GM18858 (cell line): Measurements from ENCODE around the gene TRMT10A.
"Not testable (repeated sequence)": the region's sequence is repeated elsewhere in the genome, so short reads cannot be mapped to it uniquely, and the experiment has no call there.

Experiments
- ATAC-seq: cut with Tn5 transposase; IDR thresholded peaks from one replicate; pipeline ENCODE4 v1.9.1; 2021; ENCODE audit not compliant: unreplicated experiment

Gene TRMT10A

DNA sequence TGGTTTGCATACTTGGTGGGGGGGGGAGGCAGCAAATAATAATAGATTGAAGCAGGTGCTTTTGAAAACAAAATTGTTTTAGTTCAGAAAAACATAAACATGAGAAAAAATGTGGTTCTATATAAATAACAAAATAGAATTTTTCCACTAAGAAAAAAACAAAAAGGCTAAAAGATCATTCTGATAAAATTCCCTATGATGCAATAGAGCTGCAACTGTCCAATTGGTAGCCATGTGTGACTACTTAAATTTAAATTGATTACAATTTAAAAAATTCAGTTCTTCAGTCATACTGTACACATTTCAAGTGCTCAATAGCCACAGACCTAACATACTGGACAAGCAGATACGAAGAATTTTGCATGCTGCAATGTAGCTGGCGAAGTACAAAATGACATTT lies 11.0 kb downstream of the TRMT10A start:
- no peak for ATAC-seq

DNA sequence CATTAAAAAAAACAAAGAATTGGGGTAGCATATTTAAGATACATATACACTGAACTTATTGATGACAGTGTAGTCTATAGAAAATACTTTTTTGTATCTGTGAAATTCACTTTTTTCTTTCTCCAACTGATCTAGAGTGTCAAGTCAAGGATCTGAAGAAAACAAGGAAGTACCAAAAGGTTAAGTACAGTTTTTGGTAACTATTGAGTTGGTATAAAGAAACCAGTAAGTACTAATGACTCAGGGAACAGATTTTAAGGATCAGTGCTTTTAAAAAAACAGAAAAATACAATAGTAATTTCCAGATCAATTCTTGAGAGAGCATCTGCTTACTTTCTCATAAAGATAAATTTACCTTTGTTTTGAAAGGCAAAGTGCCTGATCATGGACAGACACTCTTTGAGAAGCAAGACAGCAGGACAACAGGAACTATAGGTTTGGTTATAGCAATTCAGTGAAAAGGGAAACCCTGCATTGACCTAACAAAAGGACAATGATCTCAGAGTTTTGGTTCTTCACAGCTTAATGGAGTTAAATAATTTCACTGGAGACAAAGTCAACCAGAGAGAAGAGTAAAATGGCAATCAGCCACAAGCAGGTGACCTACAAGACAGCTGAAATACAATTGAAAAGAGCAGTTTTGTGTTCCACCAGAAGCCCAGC lies 23.4 kb downstream of the TRMT10A start:
- ATAC-seq: no peak

DNA sequence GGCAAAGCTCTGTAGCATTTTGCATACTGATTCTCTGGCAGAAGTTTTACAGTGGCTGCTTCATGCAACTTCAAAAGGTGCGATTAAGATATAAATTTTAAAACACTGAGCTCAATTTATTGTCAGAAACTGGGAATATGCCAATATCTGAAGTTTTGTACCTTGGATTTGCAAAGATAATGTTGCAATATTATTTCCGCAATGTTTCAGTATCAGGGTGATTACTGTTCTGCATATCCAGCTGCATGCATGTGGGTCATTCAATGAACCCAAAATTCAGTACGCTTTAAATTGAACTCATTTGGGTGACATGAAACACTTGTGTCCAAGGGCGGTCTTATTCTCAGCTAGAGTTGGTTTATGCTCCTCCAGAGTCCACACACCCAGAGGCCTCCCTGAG lies 26.2 kb downstream of the TRMT10A start:
- ATAC-seq: no peak

DNA sequence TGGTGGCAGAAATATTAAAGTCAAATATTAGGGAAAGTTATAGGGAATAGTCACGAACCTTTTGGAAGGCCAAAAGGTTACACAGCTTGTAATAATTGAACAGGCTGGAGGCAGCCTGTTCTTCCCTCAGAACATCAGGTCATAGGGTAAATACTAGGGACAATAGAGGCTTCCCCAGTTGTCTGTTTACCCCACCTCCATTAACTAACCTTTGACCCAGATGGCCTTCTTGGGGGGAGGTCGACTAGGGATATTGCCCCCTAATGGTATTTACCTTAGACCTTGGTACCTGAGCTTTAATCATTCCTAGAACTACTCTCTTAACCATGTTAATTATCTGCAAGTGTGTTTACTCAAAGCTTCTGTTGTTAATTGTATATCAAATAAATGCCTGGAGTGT lies 27.0 kb downstream of the TRMT10A start:
- no peak for ATAC-seq

DNA sequence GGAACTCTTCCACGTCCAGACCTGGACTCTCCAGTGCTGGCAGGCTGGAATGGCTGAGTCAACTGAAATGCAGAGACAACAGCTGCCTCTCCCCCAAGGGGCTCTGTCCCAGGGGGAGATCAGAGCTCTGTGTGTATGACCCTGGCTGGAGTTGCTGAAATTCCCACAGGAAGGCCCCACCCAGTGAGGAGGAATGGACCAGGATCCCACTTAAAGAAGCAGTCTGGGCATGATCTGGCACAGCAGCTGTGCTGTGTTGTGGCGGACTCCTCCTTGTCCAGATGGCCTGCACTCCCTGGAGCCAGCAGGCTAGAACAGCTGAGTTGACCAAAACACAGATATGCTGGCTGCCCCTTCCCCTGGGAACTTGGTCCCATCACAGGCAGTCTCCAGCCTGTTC lies 27.6 kb downstream of the TRMT10A start:
- no peak for ATAC-seq

DNA sequence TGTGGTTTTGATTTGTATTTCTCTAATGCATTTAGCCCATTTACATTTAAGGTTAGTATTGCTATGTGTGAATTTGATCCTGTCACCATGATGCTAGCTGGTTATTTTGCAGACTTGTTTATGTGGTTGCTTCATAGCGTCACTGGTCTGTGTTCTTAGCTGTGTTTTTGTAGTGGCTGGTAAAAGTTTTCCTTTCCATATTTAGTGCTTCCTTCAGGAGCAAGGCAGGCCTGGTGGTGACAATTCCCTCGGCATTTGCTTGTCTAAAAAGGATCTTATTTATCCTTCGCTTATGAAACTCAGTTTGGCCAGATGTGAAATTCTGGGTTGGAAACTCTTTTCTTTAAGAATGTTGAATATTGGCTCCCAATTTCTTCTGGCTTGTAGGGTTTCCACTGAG lies 29.1 kb downstream of the TRMT10A start:
- ATAC-seq: not testable (repeated sequence)

DNA sequence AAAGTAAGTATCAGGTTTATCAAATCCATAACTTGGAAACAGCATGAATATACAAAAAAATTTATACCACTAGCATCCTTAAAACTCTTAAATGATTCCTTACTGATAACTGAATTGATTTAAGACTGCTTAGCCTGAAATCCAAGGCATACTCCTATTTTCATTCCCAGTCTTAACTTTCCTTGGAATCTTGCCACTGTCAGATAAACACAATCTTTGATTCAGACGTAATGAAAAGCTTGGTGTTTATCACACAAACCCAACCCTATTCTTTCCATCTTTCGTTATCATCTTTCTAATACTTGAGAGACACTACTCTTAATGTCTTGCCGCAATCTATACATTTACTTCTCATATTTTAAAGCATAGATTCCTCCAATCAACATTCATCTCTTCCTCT lies 33.9 kb downstream of the TRMT10A start:
- no peak for ATAC-seq

DNA sequence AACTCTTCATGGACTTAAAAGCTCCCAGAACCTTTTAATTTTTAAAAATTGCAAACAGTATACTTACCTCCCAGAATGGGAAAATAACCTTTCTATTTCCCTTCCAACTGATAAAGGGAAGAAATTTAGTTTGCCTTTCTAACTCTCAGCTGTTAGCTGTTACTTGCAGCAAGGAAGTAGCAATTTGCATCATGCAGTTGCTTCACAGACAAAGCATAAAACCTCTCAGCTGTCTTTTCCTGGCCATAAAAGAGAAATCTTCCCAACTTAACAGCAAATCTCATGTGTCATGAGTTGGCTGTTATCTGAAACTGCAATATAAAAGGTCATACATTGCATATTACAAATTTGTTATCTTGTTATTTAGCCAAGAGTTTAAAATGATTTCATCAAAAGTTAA lies 34.6 kb downstream of the TRMT10A start:
- no peak for ATAC-seq

DNA sequence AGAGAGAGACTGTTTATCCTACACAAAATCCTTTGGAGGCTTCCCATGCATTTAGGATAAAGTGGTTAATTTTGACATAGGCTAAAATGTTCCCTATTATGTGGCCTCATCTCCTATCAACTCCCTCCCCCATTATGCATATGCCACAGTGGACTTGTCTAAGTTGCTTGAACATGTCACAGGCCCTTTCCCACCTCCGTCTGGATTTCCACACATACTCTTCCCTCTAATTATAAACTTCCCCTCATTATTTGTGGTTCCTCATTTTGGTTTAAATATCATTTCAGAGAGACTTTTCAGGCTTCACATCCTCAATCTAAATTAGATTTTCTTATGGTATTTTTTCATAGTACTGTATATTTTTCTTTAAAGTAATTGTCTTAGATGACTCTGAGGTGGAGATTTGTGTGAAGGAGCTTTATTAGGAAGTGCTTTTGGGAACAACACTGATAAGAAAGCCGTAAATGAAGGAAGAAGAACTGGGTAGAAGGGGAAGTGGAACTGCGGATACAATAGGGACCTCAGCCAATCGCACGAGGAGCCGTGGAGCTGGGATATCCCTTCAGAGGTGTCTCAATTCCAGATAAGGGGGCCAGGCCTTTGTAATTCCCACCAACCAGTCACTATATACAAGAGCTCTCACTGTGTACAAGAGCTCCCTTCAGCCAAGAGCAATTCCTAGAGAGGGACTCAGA lies 45.1 kb downstream of the TRMT10A start:
- ATAC-seq: no peak

DNA sequence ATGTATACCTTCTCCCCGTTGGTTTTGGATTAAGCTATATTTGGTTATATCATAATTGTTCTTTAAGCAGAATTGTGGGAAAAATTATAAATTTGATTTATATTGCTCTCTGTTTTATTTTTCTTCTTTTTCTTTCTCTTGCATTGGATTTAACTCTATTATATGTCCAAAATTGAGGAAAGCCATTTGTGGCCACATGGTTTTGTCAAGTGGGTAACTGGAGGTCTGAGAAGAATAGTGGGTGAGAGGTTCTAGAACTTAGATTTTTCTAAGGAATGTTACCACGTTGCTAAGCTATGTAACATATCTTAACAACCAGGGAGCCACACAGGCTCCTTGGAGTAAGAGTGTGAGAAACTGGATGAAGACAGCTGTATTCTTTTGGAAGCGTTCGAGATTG lies 53.1 kb downstream of the TRMT10A start, which contains the start of gene C4orf17:
Gene C4orf17, plus strand, starts transcription at position 301 of the 400 bp plus-strand sequence. CDS start 2,061 bp downstream, outside the sequence.
- no peak for ATAC-seq

DNA sequence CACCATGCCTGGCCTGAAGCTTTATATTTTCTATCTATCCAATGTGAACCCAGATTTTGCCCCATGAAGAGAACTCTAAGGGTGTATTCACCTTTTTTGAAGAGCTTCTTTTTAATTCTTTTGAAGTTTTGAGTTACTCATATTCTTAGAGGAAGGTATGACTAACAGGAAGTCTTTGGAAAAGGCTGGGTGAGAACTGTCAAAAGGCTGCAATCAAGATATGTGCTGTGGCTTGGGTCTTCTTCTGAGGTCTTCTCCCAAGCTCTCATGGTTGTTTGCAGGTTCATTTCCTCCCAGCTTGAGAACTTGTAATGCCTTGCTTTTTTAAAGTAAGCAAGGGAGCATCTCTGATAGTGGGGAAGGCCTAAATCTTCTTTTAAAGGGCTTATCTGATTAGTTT lies 56.1 kb downstream of the TRMT10A start:
- ATAC-seq: no peak

DNA sequence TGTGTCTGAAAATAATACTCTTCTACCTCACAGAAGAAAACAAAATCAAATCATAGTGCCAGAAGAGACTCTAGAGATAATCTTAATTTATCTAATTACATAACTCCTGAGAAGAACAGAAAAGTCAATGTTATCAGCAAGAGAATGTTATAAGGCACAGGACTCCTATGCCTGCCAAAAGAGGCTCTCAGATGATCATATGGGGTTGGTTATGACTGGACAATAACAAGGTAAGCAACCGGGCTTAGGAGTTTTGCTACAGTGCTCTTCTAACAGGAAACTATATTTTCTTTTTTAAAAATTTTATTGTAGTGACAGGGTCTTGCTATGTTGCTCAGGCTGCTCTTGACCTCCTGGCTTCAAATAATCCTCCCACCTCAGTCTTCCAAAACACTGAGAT lies 56.5 kb downstream of the TRMT10A start:
- no peak for ATAC-seq

DNA sequence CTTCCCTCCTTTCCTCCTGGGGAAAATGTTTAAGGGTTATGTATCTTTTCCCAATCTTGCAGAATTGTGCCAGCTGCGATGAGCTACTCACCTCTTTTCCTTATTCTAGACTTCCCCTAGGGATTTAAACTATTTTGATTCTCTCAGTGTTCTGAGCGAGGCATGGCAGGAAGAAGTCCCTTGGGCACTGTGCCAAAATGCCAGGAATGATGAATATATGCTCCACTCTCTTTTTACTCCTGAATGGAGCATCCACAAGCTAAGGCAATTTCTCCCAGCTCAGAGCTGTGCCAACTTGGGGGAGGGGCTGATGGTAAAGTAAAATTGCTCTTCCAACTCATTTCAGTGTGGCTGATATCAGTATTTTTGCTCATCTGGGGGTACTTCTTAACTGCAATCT lies 57.1 kb downstream of the TRMT10A start:
- ATAC-seq: no peak

DNA sequence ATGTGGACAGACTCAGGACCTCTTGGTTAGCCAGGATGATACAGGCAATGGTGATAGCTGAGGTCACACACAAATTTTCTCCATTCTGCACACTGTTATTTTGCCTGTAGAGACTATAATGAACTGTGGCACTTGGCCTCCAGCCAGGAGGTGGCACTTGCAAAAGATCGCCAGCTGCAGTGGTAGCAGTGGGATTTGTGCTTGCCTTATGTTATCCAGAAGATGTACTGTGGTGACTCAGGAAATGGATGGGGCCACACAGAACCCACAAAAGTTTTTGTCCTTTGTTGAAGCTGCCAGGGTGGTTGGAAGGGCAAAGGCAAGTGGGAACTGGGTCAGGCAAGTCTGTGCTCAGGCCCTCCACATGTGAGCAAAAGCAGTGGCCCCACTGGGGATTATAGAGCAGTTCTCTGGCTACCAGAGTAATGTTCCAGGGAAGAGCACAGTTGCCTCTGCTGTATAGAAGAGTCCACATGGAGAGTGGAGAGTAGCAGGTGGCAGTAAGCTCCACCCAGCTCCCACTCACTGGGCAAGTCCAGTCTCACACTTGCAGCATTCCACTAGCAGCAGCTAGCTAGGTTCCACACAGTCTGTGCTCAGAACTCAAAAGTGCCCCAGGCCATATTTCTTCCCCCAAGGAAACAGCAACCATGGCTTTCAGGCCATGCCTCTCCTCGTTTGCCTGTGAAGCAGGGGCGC lies 58.9 kb downstream of the TRMT10A start:
- ATAC-seq: no peak
